ENCODE measurements around the gene GALM. TPM values are rescaled to one million over a fixed set of nuclear protein-coding genes. Genes with fewer than 3 reads are reported as not detected.
A peak's percentile ranks its signal among the peaks of the same experiment; 100 is the strongest.
"Not testable (repeated sequence)": the region's sequence is repeated elsewhere in the genome, so short reads cannot be mapped to it uniquely, and the experiment has no call there.

The GALM gene
- total RNA-seq, 3 donors from 2014 or later = 35.2 to 77.9 (median 58.8) TPM

GRCh38 chr2:38655441-38655840 is 10.5 kb upstream of the GALM start:
- ATAC-seq = no peak
- no peaks in the 10 kb centered on the region for H3K27me3 Mint-ChIP-seq (ENCODE audit: low read depth)
- no peaks in the 10 kb centered on the region for H3K36me3 Mint-ChIP-seq (ENCODE audit: insufficient read depth)
- no peaks in the 10 kb centered on the region for H3K9me3 Mint-ChIP-seq
- peaks cover 62% of the 10 kb centered on the region for H3K4me1 Mint-ChIP-seq (ENCODE audit: low read depth)
- no peak overlapping the region for H3K4me3 Mint-ChIP-seq
- no peak for DNase-seq

- no peak overlapping the region for H3K4me3 Mint-ChIP-seq
- no peaks in the 10 kb centered on the region for H3K36me3 Mint-ChIP-seq (ENCODE audit: insufficient read depth)
Observed at GRCh38 chr2:38656866-38657480, 8.9 kb upstream of the GALM start.

GRCh38 chr2:38658613-38659012 is 7.3 kb upstream of the GALM start:
- no peaks in the 10 kb centered on the region for H3K36me3 Mint-ChIP-seq (ENCODE audit: insufficient read depth)
- no peaks in the 10 kb centered on the region for H3K27me3 Mint-ChIP-seq (ENCODE audit: low read depth)
- DNase-seq (no peak), ATAC-seq (no peak)
- peaks cover 48% of the 10 kb centered on the region for H3K4me1 Mint-ChIP-seq (ENCODE audit: low read depth)
- no peak overlapping the region for H3K4me3 Mint-ChIP-seq
- no peaks in the 10 kb centered on the region for H3K9me3 Mint-ChIP-seq

More at GRCh38 chr2:38656866-38657480, 8.9 kb upstream of the GALM start:
- ATAC-seq = no peak
- no peak for DNase-seq
- Mint-ChIP-seq H3K9me3 (no peaks in the 10 kb centered on the region), H3K27me3 (ENCODE audit: low read depth) (no peaks in the 10 kb centered on the region), H3K4me1 (ENCODE audit: low read depth) (peaks cover 51% of the 10 kb centered on the region)

- no peaks in the 10 kb centered on the region for H3K9me3 Mint-ChIP-seq
- no peak overlapping the region for H3K4me3 Mint-ChIP-seq
- DNase-seq = no peak
- ATAC-seq = no peak
- H3K4me1 Mint-ChIP-seq (ENCODE audit: low read depth) = peaks cover 48% of the 10 kb centered on the region
- H3K36me3 Mint-ChIP-seq (ENCODE audit: insufficient read depth) = no peaks in the 10 kb centered on the region
- H3K27me3 Mint-ChIP-seq (ENCODE audit: low read depth) = no peaks in the 10 kb centered on the region
Observed at GRCh38 chr2:38659115-38659514, 6.8 kb upstream of the GALM start.

- Mint-ChIP-seq H3K27me3 (ENCODE audit: low read depth) (no peaks in the 10 kb centered on the region), H3K4me1 (ENCODE audit: low read depth) (peaks cover 47% of the 10 kb centered on the region), H3K36me3 (ENCODE audit: insufficient read depth) (no peaks in the 10 kb centered on the region), H3K4me3 (no peak overlapping the region), H3K9me3 (no peaks in the 10 kb centered on the region)
- DNase-seq = no peak
- no peak for ATAC-seq
Observed at GRCh38 chr2:38660282-38660681, 5.6 kb upstream of the GALM start.

- H3K9me3 Mint-ChIP-seq = no peaks in the 10 kb centered on the region
- peaks cover 44% of the 10 kb centered on the region for H3K4me1 Mint-ChIP-seq (ENCODE audit: low read depth)
- ATAC-seq (no peak), DNase-seq (no peak)
- H3K27me3 Mint-ChIP-seq (ENCODE audit: low read depth) = no peaks in the 10 kb centered on the region
- H3K4me3 Mint-ChIP-seq = no peak overlapping the region
- H3K36me3 Mint-ChIP-seq (ENCODE audit: insufficient read depth) = no peaks in the 10 kb centered on the region
Observed at GRCh38 chr2:38661306-38661705, 4.6 kb upstream of the GALM start.

GRCh38 chr2:38666556-38666910 is 619 bp downstream of the GALM start:
- ATAC-seq = peak; percentile 13 to 23
- no peaks in the 10 kb centered on the region for H3K27me3 Mint-ChIP-seq (ENCODE audit: low read depth)
- H3K9me3 Mint-ChIP-seq = no peaks in the 10 kb centered on the region
- H3K36me3 Mint-ChIP-seq (ENCODE audit: insufficient read depth) = peaks cover 12% of the 10 kb centered on the region
- peaks cover 73% of the 10 kb centered on the region for H3K4me1 Mint-ChIP-seq (ENCODE audit: low read depth)
- no peak for DNase-seq
- peak overlapping the region; percentile 85 for H3K4me3 Mint-ChIP-seq

GRCh38 chr2:38668092-38668491 is 2.2 kb downstream of the GALM start:
- H3K4me1 Mint-ChIP-seq (ENCODE audit: low read depth) = peaks cover 80% of the 10 kb centered on the region

GRCh38 chr2:38668779-38669479 is 3.0 kb downstream of the GALM start:
- Mint-ChIP-seq H3K36me3 (ENCODE audit: insufficient read depth) (peaks cover 18% of the 10 kb centered on the region), H3K4me3 (peak overlapping the region; percentile 65), H3K27me3 (ENCODE audit: low read depth) (no peaks in the 10 kb centered on the region), H3K9me3 (no peaks in the 10 kb centered on the region), H3K4me1 (ENCODE audit: low read depth) (peaks cover 77% of the 10 kb centered on the region)
- DNase-seq = no peak
- no peak for ATAC-seq

More at GRCh38 chr2:38668092-38668491, 2.2 kb downstream of the GALM start:
- DNase-seq (no peak), ATAC-seq (no peak)
- Mint-ChIP-seq H3K9me3 (no peaks in the 10 kb centered on the region), H3K36me3 (ENCODE audit: insufficient read depth) (peaks cover 13% of the 10 kb centered on the region), H3K27me3 (ENCODE audit: low read depth) (no peaks in the 10 kb centered on the region), H3K4me3 (peak overlapping the region; percentile 85)

- no peak for ATAC-seq
- Mint-ChIP-seq H3K4me3 (peak overlapping the region; percentile 33), H3K27me3 (ENCODE audit: low read depth) (no peaks in the 10 kb centered on the region), H3K9me3 (no peaks in the 10 kb centered on the region), H3K4me1 (ENCODE audit: low read depth) (peaks cover 65% of the 10 kb centered on the region), H3K36me3 (ENCODE audit: insufficient read depth) (peaks cover 23% of the 10 kb centered on the region)
- no peak for DNase-seq
Observed at GRCh38 chr2:38671303-38671702, 5.4 kb downstream of the GALM start.

- ATAC-seq (no peak), DNase-seq (no peak)
- peaks cover 63% of the 10 kb centered on the region for H3K4me1 Mint-ChIP-seq (ENCODE audit: low read depth)
- no peak overlapping the region for H3K4me3 Mint-ChIP-seq
- peaks cover 27% of the 10 kb centered on the region for H3K36me3 Mint-ChIP-seq (ENCODE audit: insufficient read depth)
- no peaks in the 10 kb centered on the region for H3K27me3 Mint-ChIP-seq (ENCODE audit: low read depth)
- no peaks in the 10 kb centered on the region for H3K9me3 Mint-ChIP-seq
Observed at GRCh38 chr2:38671946-38672345, 6.0 kb downstream of the GALM start.

- Mint-ChIP-seq H3K4me3 (no peak overlapping the region), H3K36me3 (ENCODE audit: insufficient read depth) (peaks cover 34% of the 10 kb centered on the region)
- no peak for ATAC-seq
Observed at GRCh38 chr2:38672445-38673391, 6.8 kb downstream of the GALM start.

GRCh38 chr2:38676681-38677080 is 10.8 kb downstream of the GALM start:
- no peak for ATAC-seq
- H3K27me3 Mint-ChIP-seq (ENCODE audit: low read depth) = no peaks in the 10 kb centered on the region
- no peak overlapping the region for H3K4me3 Mint-ChIP-seq
- peaks cover 49% of the 10 kb centered on the region for H3K4me1 Mint-ChIP-seq (ENCODE audit: low read depth)
- H3K36me3 Mint-ChIP-seq (ENCODE audit: insufficient read depth) = peaks cover 40% of the 10 kb centered on the region
- no peak for DNase-seq
- H3K9me3 Mint-ChIP-seq = no peaks in the 10 kb centered on the region

More at GRCh38 chr2:38672445-38673391, 6.8 kb downstream of the GALM start:
- Mint-ChIP-seq H3K27me3 (ENCODE audit: low read depth) (no peaks in the 10 kb centered on the region), H3K9me3 (no peaks in the 10 kb centered on the region), H3K4me1 (ENCODE audit: low read depth) (peaks cover 63% of the 10 kb centered on the region)
- no peak for DNase-seq

- Mint-ChIP-seq H3K36me3 (ENCODE audit: insufficient read depth) (peaks cover 52% of the 10 kb centered on the region), H3K4me1 (ENCODE audit: low read depth) (peaks cover 63% of the 10 kb centered on the region)
- H3K9me3 Mint-ChIP-seq; H3K4me3 Mint-ChIP-seq; DNase-seq; ATAC-seq; H3K27me3 Mint-ChIP-seq (ENCODE audit: low read depth): not testable (repeated sequence)
Observed at GRCh38 chr2:38680868-38681267, 15.0 kb downstream of the GALM start.
